IPS DF 4.7 (cell line): ENCODE measurements around the gene UAP1L1.

Experiments
- DNase-seq: peaks from one replicate; pipeline ENCODE4 v3.0.0-alpha.2; 2013; ENCODE audit warnings: low spot score; ENCODE audit errors: extremely low read depth

Gene UAP1L1

DNA sequence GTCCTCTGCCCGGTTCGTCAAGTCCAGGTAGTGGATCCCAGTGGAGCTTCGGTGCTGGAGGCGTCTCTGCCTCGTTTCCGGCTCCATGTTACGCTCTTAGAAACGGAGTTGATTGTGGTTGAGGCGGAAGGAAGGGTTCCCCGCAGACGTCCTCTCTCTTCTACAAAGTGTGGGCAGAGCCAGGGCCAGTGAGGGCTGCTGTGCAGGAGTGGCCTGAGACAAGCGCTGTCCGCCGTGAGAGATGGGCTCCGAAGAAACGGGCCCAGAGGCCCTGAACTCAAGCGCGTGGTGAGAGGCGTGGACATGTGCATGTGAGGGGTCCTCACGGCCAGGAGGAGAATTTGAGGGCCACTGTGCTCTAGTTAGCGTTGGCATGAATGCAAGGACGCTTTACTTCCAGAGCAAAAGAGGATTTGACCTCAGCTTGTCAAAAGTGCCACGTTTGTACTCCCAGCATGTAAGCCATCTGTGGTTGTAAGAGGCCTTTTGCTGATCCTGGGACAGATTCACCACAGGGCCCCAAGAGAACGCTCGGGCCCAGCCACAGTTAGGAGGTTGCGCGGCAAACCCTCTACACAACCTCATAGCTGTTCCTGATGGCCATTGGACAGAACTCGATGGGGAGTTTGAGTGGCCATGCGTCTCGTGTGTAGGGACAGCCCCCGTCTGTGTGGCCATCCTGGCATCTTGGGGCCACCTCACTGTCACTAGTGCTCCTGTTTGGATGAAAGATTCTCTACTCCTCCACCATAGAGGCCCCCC lies 19.6 kb downstream of the UAP1L1 start:
- no peak for DNase-seq

DNA sequence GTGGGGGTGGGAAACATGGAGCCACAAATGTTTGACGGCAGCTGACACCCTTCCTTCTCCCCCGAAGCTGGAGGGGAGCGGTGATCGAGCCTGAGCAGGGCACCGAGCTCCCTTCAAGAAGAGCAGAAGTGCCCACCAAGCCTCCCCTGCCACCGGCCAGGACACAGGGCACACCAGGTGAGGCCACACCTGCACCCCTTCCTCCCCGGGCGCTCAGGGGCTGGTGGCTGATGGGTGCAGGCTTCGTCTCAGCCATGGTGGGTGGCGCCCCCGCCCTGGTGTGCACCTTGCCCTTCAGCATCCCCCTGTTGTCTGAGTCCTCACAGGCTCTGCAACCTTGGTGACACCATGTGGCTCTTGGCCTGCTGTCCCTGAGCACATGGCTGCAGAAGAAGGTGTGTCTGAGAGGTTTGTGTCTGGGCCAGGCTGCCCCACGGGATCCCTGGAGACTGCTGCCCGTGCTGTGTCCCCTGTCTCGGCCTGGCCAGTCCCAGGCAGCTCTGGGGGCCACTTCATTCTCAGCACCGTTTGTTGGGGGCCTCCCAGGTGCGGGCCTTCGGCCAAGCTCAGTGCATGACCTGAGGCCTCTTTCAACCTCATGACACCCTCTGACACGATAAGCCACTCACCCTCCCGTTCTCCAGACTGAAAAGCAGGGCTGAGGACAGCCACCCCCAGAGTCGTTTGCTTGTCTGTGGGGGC lies 20.6 kb downstream of the UAP1L1 start:
- no peak for DNase-seq

DNA sequence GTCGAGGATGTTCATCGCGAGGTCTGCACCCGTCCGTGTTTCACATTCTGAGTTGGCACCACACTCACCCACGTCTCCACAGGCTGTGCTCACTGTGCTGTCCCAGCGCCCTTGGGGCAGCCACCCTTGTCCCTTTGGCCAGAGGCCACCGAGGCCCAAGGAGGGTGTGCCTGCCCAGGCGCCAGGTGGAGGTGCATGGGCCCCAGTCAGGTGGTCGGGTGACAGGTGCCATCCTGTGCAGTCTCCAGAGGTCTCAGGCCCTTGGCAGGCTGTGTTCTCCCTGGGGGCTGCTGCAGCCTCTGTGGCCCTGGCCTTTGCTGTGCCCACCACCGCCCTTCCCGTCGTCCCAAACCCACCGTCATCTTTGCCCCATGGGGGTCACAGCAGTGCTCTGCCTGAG lies 21.9 kb downstream of the UAP1L1 start:
- no peak for DNase-seq

DNA sequence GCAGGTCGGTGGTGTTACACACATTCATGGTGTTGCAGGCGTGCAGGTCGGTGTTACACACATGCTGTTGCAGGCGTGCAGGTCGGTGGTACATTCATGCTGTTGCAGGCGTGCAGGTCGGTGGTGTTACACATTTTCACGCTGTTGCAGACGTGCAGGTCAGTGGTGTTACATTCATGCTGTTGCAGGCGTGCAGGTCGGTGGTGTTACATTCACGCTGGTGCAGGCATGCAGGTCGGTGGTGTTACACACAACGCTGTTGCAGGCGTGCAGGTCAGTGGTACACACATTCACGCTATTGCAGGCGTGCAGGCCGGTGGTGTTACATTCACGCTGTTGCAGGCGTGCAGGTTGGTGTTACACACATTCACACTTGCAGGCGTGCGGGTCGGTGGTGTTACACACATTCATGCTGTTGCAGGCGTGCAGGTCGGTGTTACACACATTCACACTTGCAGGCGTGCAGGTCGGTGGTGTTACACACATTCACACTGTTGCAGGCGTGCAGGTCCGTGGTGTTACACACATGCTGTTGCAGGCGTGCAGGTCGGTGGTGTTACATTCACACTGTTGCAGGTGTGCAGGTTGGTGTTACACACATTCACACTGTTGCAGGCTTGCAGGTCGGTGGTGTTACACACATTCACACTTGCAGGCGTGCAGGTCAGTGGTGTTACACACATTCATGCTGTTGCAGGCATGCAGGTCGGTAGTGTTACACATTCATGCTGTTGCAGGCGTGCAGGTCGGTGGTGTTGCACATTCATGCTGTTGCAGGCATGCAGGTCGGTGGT lies 26.1 kb downstream of the UAP1L1 start:
- DNase-seq, result no peak

DNA sequence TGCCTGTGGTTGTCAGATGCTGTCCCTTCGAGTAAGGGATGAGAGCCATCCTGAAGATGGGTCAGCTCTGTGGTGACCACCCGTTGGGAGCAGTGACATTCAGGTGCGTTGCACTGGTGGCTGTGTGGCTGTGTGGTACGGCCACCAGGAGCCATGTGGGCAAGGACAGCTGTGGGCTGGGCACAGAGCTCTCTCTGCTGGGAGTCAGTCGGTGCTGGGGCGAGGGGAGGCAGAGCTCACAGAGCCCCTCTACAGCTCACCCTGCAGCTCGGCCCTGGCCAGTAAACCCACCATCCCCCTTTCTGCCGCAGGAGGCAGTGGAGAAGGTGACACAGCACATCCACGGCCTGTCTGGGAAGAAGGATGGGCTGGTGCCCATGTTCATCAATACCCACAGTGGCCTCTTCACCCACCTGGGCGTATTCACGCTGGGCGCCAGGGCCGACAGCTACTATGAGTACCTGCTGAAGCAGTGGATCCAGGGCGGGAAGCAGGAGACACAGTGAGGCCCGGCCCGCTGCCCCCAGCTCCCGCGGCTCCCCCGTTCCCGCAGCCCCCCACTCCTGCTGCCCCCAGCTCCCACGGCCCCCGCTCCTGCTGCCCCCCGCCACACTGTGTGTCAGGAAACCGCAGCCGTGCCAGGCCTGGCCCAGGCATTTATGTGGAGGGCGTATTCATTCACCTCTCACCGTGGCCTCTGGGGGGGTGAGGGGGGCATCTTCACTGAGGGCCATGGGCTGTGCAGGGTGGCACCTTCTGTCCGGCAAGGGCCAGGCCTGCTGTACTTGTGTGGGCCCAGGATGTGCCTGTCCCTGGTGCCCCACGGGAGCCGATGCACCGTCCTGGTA lies 28.7 kb downstream of the UAP1L1 start:
- no peak for DNase-seq

DNA sequence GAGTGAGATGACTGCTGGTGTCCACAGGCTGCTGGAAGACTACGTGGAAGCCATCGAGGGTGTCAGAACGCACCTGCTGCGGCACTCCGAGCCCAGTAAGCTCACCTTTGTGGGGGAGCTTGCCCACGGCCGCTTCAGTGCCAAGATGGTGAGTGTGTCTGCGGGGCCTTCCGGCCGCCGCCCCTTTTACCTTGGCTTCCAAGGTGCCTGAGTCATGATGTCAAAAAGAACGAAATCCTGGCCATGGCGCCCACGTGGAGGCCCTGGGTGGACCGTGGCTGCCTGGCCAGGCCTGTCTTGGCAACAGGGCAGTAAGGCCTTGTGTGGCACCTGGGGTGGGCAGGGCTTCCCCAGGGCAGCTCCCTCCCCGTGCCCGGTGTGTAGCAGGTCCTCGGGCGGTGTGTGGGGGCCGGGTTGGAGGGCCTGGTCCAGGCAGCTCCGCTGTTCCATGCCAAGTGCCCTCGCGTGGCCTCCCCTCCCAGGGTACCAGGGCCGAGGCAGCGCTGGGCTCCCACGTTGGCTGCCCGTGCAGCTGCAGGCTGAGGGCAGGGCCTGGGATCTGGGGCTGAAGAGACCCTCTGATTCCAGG lies 29.4 kb downstream of the UAP1L1 start:
- DNase-seq, result no peak

DNA sequence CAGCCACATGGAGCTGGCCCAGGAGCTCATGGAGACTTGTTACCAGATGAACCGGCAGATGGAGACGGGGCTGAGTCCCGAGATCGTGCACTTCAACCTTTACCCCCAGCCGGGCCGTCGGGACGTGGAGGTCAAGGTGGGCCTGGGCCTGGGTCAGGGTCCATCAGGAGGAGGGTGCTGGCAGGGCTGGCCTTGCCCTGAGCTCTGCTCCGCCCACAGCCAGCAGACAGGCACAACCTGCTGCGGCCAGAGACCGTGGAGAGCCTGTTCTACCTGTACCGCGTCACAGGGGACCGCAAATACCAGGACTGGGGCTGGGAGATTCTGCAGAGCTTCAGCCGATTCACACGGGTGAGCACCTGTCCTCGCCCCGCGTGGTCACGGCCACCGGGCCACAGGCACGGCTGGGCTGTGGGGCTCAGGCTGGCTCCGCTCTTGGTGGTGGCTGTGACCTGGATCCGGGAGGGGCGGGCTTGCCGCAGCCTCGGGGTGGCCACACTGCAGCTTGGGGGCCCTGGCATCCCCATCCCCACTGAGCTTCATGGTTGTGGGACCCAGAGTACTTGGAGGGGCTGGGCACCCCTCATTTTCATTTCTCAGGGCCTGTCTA lies 30.1 kb downstream of the UAP1L1 start:
- DNase-seq, result no peak

DNA sequence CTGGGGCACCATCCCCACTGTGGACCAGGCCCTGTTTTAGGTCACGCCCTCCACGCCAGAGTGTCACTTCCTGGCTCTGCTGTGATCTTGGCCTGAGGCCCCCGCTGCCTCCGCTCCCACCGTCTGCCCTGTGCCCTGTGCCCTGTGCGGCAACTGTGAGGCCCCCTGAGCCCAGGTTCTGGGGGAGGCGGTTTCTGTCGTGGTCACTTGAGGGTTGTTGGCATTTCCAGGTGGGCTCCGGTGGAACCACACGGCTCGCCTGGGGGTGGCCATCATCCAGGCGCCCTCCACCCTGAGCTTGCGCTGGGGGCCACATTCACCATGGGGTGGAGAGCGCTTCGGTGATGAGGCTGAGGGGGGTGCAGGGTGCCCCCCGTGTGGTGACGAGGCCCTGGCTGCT lies 30.7 kb downstream of the UAP1L1 start:
- DNase-seq, result no peak

DNA sequence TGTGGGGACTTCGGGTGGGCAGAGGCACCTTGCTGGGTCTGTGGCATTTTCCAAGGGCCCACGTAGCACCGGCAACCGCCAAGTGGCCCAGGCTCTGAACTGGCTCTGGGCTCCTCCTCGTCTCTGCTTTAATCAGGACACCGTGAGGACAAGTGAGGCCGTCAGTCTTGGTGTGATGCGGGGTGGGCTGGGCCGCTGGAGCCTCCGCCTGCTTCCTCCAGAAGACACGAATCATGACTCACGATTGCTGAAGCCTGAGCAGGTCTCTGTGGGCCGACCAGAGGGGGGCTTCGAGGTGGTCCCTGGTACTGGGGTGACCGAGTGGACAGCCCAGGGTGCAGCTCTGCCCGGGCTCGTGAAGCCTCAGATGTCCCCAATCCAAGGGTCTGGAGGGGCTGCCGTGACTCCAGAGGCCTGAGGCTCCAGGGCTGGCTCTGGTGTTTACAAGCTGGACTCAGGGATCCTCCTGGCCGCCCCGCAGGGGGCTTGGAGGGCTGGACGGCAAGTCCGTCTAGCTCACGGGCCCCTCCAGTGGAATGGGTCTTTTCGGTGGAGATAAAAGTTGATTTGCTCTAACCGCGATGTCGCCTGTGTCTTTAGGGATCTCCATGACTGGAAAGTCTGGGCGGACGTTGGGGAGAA lies 31.4 kb downstream of the UAP1L1 start:
- DNase-seq, result no peak

DNA sequence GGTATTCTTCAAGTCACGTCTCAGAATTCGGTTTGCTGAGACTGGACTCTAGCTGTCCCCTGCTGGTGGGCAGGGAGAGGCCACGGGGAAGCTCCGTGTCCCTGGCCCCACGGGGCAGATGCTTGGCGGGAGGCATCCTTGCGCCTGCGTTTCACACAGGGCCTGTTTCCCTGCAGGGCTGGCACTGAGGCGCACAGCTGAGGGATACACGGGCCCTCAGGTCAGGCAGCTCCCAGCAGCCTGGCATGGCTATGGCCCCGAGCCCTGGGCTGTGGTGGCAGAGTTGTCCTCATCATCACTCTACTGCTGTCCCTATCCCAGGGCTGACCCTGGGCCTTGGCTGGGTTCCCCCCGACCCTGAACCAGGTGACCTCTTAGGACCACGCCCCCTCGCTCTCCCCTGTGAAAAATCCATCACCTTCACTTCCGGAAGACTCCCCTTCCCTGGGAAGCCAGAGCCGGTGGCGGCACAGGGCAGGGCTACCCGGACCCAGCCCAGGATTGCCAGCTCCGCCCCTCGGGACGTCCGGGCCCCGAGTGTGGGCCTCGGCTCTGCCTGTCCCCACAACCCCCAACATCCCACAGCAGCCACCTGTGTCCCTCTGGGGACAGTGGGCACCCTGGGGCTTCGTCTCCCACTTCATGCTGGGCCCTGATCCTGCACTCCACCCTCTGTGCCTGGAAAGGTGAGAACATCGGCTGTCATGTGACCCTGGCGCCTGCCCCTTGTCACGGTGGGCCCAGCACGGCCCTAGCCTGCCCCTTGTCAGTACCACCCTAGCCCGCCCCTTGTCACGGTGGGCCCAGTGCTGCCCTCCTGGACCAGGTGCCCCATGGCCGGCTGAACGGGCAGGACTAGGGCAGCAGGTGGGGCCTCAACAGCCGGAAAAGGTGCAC lies 32.2 kb downstream of the UAP1L1 start:
- no peak for DNase-seq

DNA sequence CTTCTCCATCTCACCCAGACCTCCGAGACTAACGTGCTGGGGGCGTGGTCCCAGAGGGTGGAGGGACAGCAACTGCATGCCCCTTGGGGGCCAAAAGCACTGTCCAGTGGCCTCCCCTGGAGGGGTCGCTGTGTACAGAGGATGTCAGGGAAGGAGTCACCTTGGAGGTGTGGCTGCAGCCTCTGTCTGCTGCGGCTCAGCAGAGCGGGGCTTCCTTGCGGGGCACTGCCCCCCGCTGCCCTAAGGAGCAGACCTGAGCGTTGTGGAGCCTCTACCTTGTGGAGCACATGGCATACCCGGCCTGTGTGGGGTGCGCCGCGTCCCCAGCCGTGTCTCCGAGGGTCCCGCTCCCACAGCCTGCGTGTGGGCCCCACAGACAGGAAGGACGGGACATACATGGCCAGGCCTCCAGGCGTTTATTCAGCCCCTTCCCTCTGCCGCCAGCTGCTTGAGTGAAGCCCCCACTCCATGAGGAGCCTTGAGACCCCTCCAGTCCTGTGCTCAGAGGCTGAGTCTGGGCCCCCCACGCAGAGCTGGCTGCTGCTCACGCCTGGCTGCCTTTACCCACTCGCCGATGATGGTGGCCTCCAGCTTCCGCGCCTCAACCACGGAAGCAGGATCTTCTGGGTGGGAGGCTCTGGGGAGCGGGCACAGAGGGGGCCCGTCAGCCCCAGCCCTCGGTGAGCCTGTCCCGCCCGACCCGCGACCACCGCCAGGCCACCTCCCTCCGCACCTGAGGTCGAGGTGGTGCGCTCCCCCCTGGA lies 33.0 kb downstream of the UAP1L1 start:
- DNase-seq, result no peak

DNA sequence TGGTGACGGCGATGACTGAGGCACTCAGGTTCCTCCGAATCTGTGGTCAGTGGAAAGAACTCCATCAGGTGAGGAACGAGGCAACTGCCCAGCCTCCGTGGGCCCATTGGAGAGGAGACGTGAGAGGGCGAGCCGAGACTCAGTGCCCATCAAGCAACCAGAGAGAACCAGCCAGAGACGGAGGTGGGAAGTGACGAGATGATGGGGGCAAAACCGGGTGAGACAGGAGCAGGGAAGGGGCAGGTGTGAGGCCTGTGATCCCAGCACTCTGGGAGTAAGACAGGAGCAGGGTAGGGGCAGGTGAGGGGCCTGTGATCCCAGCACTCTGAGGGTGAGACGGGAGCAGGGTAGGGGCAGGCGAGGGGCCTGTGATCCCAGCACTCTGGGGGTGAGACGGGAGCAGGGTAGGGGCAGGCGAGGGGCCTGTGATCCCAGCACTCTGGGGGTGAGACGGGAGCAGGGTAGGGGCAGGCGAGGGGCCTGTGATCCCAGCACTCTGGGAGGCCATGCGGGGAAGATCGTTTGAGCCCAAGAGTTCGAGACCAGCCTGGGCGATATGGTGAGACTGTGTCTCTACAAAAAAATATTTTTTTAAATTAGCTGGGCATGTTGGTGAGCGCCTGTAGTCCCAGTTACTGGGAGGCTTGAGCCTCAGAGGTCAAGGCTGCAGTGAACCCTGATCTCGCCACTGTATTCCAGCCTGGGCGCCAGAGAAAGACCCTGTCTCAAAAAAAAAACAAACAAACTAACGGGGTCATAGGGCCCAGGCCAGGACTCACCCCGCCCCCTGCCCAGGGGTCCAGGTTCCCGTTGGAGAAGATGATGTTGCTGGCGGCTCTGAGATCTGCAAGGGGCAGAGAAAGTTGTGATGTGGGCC lies 33.8 kb downstream of the UAP1L1 start:
- DNase-seq, result no peak

DNA sequence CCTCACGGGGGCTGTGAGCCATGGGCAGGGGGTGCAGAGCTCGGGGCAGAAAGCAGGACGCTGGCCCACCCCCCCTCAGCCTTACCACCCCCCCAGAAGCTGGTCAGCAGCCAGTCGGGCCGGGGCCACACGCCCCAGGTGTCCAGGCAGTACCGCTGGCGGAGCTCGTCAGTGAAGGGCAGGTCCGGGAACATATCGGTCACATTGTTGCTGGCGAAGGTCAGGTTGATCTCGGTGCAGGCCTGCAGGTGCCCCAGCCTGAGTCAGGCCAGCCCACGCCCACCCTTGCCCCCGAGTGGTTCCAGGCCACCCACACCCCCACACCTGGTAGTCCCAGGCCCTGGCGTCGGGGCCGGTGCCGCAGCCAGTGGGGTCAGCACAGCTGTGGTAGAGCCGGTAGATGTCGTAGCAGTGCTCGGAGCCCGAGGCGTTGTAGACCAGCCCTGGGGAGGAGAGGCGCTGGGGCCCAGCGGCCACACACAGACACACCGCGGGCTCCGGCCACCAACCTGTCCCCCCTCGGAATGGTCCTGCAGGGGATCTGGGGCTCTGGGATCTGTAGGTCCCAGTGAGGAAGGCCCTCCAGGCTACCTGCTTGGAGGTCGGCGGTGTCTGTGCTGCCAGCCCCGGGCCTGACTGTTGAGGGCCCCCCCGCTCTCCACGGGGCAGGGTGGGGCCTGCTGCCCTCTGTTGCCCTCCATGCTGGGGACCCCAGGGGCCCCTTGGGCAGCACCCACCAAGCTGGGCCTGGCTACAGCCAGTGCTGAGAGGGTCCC lies 34.7 kb downstream of the UAP1L1 start:
- DNase-seq, result no peak

DNA sequence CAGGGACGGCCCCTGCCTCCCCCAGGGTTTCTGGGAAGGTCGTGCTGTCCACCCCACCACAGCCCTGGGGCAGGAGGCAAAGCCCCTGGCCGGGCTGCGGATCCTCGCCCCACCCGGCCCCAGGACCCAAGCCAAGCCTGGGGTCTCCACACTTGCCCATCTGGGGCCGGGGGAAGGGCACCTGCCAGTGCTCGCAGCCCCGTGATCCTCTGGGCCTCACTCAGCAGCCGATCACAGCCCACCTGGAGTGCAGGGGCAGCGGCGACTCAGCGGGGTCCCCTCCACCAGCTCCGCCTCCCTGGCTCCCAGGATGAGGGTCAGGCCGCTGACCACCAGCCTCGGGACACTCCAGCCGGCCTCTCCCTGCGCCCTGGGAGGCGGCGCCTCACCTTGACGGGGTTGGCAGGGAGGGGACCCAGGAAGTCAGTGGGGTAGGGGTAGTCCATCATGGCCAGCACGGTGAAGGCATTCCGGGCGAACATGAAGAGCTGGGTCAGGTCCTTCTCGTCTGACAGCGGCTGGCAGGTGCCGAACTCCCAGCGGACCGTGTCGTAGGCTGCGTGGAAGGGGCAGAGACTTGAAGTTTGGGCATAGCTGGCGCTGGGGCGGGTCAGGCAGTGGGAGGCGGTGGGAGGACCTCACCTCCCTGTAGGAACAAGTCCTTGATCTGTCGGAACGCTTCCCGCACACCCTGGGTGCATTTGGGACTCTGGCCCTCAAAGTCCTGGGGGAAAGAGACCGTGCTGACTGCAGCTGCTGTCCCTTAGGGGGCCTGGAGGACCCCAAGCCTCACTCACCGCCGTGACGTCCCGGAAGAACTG lies 35.5 kb downstream of the UAP1L1 start:
- no peak for DNase-seq

DNA sequence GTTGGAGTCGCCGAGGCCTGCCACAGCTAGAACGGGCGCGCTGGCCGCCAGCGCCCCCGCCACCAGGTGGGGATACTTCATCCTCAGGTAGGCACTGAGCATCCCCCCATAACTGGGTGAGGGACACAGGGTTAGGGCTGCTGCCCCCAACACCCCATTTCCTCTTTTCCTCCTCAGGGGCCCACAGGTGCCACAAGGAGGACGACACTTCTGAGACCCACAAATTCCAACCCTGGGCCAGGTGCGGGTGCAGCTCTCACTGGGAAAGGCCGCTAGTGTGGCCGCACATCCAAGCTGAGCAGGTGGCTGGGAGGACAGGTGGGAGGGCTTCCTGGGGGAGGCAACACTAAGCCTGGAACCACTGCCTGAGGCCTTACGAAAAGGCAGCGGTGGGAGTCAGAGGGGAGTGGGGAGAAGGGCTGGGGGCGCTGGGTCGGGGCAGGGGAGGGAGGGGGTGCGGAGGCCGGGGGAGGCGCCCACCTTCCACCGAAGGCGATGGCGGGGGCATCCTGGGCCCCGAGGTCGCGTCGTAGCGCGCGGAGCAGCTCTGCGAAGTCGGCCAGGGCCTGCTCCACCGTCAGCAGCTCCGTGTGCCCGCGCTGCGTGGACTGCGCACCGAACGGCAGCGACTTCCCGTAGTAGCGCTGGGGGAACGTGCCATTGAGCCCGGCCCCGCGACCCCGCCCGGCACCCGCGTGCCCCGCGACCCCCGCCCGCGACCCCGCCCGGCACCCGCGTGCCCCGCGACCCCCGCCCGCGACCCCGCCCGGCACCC lies 36.3 kb downstream of the UAP1L1 start:
- DNase-seq, result no peak
